NCI-H1105 treated with DMSO at 0.1 percent for 48 hours (cell line): ENCODE results near the gene SOSTDC1.
"Not testable (repeated sequence)": the region's sequence is repeated elsewhere in the genome, so short reads cannot be mapped to it uniquely, and the experiment has no call there.

Source experiments
- DNase-seq: peaks from one replicate; lab custom pipeline; 2025; lab: John Stamatoyannopoulos, UW

Gene SOSTDC1

DNA sequence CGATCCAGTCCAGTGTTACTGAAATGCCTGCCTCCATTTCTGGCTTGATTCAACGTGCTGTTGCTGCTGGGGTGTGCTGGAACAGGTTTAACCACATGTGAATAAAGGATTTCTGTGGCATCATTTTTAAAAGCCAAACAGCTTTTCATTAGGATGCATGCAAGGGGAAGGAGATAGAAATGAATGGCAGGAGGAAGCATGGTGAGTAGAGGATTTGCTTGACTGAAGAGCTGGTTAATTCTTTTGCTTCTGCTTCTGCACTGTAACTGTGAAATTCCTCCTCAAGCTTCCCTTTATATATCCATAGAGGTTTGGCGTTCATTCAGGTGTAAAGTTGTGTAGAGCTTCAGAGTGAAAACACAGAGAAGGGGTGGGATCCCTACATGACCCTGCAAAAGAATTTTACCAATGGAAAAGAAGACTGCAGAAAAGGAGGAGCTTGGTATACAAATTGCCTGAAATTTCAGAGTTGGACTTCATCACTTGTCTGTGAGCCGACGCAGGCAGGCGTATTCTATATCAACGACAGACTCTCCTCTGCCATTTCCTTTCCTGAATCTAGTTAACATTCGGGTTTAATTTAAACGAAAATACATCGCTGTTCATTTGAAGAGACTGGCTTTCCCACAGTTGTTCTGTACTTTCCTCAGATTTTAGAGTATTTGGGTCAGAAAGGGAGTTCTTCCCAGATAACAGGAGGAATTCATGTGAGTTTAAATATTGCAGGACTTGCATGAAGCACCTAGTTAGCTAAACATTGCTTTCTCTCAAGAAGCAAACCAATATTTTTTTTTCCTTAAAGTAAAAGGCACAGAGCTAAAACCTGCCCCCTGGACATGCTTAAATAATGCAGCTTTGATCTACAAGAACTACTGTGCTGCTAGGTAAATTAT lies at the start of gene SOSTDC1:
SOSTDC1 (minus strand) TSS at position 270 of the 893 bp plus-strand sequence; CDS start at position 200, 70 bp downstream.
- no peak for DNase-seq

- DNase-seq: no peak
These were observed 49.2 kb upstream of the SOSTDC1 start for GRCh38 chr7:16514729-16515128.

- DNase-seq: no peak
These were observed 48.7 kb upstream of the SOSTDC1 start for GRCh38 chr7:16514271-16514670.

DNA sequence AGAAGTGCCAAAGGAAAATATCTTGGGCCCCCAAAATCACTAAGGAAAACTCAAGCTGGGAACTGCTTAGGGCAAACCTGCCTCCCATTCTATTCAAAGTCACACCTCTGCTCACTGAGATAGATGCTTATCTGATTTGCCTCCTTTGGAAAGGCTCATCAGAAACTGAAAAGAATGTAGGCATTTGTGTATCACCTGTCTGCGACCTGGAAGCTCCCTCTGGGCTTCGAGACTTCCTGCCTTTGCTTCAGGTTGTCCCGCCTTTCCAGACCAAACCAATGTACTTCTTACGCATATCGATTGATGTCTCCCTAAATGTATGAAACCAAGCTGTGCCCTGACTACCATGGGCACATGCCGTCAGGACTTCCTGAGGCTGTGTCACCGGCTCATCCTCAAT lies 46.6 kb upstream of the SOSTDC1 start:
- no peak for DNase-seq

DNA sequence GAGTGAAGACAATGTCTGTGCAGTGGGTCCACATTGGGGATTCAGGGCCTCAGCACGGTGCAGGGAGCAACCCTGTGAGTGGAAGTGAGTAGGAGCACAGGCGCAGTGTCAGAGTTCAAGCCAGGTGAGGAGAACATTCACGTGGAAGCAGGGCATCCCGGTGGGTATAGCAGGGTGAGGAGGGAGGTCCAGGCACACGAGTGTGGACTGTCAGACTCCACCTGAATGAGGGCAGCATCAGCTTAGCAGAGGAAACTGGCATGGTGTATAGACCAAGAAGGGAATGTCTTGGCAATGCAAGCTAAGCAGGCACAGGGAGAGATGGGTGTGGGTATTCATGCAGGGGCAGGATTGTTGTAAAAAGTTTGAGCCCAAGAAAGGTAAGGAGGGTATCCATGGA lies 45.8 kb upstream of the SOSTDC1 start:
- no peak for DNase-seq

GRCh38 chr7:16509829-16510228 lies 44.3 kb upstream of the SOSTDC1 start:
- DNase-seq: no peak

DNA sequence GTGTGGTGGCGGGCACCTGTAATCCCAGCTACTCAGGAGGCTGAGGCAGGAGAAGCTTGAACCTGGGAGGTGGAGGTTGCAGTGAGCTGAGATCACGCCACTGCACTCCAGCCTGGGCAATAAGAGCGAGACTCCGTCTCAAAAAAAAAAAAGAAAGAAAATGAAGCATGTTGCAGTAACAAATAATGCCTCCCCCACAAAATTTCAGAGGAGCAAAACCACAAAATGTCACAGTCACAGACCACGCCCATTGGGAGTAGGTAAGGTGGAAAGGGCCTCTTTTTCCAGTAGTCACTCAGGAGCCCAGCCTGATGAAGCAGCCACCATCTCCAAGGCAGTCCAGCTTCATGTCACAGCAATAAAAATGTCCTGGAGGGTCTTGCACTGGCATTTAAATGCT lies 40.9 kb upstream of the SOSTDC1 start:
- DNase-seq: not testable (repeated sequence)

- DNase-seq: no peak
These were observed 38.5 kb upstream of the SOSTDC1 start for GRCh38 chr7:16504019-16504418.

- DNase-seq: no peak
These were observed 36.8 kb upstream of the SOSTDC1 start for GRCh38 chr7:16502303-16502702.

GRCh38 chr7:16498122-16498521 lies 32.6 kb upstream of the SOSTDC1 start:
- no peak for DNase-seq

- no peak for DNase-seq
These were observed 29.6 kb upstream of the SOSTDC1 start for GRCh38 chr7:16494955-16495719.

- DNase-seq: no peak
These were observed 29.0 kb upstream of the SOSTDC1 start for GRCh38 chr7:16494551-16494950.

GRCh38 chr7:16493266-16493665 lies 27.7 kb upstream of the SOSTDC1 start:
- DNase-seq: no peak

GRCh38 chr7:16492513-16493062 lies 27.1 kb upstream of the SOSTDC1 start:
- DNase-seq: no peak

GRCh38 chr7:16491148-16491547 lies 25.6 kb upstream of the SOSTDC1 start:
- no peak for DNase-seq

DNA sequence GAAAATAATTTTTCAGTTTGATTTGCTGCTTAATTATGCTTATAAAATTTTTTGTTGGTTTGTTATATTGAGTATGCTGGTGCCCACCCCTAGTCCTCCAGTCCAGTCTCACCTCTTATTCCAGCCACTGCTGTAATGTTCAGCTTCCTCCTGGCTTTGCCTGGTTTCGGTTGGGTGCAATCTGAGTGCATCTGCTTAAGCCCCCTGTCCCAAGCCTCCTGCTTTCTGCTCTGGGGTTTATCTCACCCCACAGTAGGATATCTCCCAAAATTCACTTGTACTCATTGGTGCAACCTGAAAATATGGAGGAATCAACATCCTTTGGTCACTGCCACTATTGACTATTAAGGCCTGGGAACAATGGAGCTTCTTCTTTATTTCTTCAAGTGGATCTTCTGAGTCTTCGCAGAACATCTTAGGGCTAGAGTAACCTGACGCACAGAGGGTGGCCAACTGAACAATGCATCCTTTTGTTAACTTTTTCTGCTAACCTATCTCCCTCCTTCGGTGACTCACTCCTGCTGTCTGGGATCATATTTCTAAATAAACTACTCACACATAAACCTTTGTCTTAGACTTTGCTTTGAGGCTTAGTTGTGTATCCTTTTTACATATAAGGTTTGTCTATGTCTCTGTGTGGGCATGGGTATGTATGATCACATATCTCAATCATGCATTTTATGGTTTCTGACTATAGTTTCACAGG lies 19.1 kb upstream of the SOSTDC1 start:
- no peak for DNase-seq

GRCh38 chr7:16479591-16479990 lies 14.1 kb upstream of the SOSTDC1 start:
- DNase-seq: peak; percentile 7

DNA sequence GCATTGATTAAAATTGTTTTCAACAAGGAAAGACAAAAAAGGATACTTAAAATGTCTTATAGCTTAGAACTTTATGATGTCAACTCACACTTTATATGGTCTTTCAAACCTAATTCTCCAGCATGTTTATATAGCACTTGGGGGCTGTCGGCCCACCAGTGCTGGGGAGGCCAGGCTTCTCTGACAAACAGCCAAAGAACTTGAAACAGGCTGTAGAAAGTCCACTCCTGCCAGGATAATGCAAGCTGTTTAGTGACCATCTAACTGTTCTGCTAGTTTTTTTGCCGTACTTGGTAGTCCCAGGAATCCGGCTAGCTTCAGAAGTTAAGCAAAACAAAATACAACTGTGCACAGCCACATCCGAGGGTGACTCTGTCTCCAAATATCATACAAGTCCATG lies 13.6 kb upstream of the SOSTDC1 start:
- DNase-seq: no peak

DNA sequence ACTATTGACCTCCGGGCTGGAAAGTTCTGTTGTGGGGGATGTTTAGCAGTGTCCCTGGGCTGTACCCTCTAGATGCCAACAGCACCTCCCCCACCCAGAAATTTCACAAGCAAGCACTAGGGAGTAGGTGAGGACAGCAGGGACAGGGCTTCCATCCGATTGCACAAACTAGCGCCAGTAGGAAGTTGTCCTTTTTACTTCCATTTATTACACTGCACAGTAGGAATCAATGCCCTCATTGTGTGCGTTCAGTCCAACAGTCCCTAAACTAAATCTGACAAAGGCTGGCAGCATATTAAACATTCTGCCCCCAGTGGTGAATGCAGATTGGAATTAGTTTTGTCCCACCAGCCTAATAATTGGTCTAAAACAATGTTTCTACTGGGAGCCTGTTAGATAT lies 6.4 kb upstream of the SOSTDC1 start:
- no peak for DNase-seq

DNA sequence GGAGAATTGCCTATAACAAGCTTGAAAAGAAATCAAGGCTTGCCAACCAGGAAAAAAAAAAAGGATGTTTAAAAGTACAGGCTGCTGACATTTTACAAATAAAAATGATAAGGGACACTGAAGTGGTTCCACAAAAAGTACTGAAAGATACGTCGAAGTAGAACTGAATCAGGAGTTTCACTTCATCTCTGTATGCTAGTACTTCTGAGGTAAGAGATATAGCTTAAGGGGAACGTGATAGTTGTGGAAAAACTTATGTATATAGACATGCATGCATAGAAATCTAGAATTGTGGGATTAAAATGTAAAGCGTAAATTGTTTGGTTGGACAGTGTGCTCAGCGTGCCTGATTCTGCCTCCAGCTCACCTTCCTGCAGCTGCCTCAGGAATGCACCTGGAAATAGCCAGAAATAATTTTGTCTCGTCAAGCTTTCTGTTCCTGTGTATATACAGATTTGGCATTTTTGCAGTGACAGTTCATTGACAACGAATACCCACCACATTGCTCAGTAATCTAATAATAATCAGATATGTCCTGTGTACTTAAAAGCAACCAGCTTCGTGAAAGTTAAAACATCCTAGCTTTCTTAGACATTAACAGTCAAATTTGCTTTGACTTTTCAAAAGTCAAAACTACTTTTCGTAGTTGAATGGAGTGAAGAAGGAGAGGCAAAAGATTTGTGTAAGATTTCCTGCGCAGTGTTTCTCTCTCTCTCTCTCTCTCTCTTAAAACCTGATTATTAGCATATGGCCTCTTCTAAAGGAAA lies 1.4 kb downstream of the SOSTDC1 start:
- DNase-seq: no peak

GRCh38 chr7:16463520-16463919 lies 2.0 kb downstream of the SOSTDC1 start:
- no peak for DNase-seq
